Ishikawa (cell line): Measurements from ENCODE around the gene ERICH4.

Source experiments
- CREB1 ChIP-seq: IDR thresholded peaks from 2 replicates; pipeline ENCODE4 v1.6.1; 2012; ENCODE audit warnings: low read depth
- EP300 ChIP-seq: IDR thresholded peaks from 2 replicates; pipeline ENCODE4 v1.6.1; 2012; ENCODE audit warnings: borderline replicate concordance
- FOXM1 ChIP-seq: IDR thresholded peaks from 2 replicates; pipeline ENCODE4 v1.6.1; 2012; ENCODE audit warnings: low read depth, borderline replicate concordance
- MAX ChIP-seq: IDR thresholded peaks from 2 replicates; pipeline ENCODE4 v1.6.1; 2012
- NFIC ChIP-seq: IDR thresholded peaks from 2 replicates; pipeline ENCODE4 v1.6.1; 2012
- RAD21 ChIP-seq: IDR thresholded peaks from 2 replicates; pipeline ENCODE4 v1.6.1; 2012; ENCODE audit warnings: low read depth
- REST ChIP-seq: IDR thresholded peaks from 2 replicates; pipeline ENCODE4 v1.6.1; 2012; ENCODE audit warnings: low read depth, mild to moderate bottlenecking
- TAF1 ChIP-seq: IDR thresholded peaks from 2 replicates; pipeline ENCODE4 v1.6.1; 2012; ENCODE audit warnings: low read depth, mild to moderate bottlenecking
- TCF12 ChIP-seq: IDR thresholded peaks from 2 replicates; pipeline ENCODE4 v1.6.1; 2012; ENCODE audit warnings: low read depth
- ZBTB7A ChIP-seq: IDR thresholded peaks from 2 replicates; pipeline ENCODE4 v1.6.1; 2012; ENCODE audit warnings: low read depth

GRCh38 chr19:41426952-41427646 is 15.9 kb upstream of the ERICH4 start, which contains the start of gene B3GNT8:
- TF ChIP-seq TAF1, result no peak
- TF ChIP-seq MAX, result no peak
- TF ChIP-seq RAD21, result no peak
- TF ChIP-seq NFIC, result no peak
- no peak for TF ChIP-seq CREB1
- TF ChIP-seq EP300, result no peak
- no peak for TF ChIP-seq TCF12
- no peak for TF ChIP-seq ZBTB7A
- TF ChIP-seq FOXM1, result no peak
- TF ChIP-seq REST, result no peak
